Measurements from ENCODE around the gene PDX1.
"Not testable (repeated sequence)": the region's sequence is repeated elsewhere in the genome, so short reads cannot be mapped to it uniquely, and the experiment has no call there.

The PDX1 gene

DNA sequence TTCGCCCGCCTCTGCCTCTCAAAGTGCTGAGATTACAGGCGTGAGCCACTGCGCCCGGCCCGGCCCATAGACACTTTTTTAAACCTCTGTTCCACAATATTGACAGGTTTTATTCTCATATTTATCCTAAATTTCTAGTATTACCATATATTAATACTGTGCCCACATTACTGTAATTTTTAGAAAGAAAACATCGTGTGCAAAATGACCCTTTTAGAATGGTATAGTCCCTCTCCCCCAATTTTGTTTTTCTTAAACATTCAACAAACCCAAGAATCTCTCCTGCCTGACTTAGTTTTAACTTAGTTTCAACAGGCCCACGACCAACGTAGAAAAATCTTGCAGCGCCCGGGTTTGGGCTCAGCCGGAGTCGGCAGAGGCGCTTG is 40.2 kb downstream of the PDX1 start:
- H3K9ac ChIP-seq (ENCODE audit: low read depth in 1 of 2, low read length in 2 of 2) = peak overlapping the region; percentile 8 to 28
- peaks cover 5 to 28% of the 10 kb centered on the region in 2 donors for H3K27me3 ChIP-seq (ENCODE audit: control insufficient read depth in 1 of 2, insufficient read depth in 2 of 2, low read length in 2 of 2)
- peak overlapping the region; percentile 35 to 42 for H3K4me3 ChIP-seq (ENCODE audit: low read depth in 1 of 2, low read length in 2 of 2)
- peaks cover 0 to 5% of the 10 kb centered on the region in 2 donors for H3K36me3 ChIP-seq (ENCODE audit: control insufficient read depth in 1 of 2, insufficient read depth in 2 of 2, low read length in 2 of 2)
- H3K27ac ChIP-seq (ENCODE audit: low read depth, low read length) = no peak overlapping the region
- H3K9me3 ChIP-seq (ENCODE audit: control insufficient read depth in 1 of 2, low read length in 2 of 2) = no peaks in the 10 kb centered on the region
- peaks cover 31 to 39% of the 10 kb centered on the region in 2 donors for H3K4me1 ChIP-seq (ENCODE audit: control insufficient read depth in 1 of 2, insufficient read depth in 2 of 2, low read length in 2 of 2)

GRCh38 chr13:27960362-27961226 is 40.8 kb downstream of the PDX1 start:
- peaks cover 3 to 33% of the 10 kb centered on the region in 2 donors for H3K27me3 ChIP-seq (ENCODE audit: control insufficient read depth in 1 of 2, insufficient read depth in 2 of 2, low read length in 2 of 2)
- peak overlapping the region; percentile 75 for H3K27ac ChIP-seq (ENCODE audit: low read depth, low read length)
- H3K36me3 ChIP-seq (ENCODE audit: control insufficient read depth in 1 of 2, insufficient read depth in 2 of 2, low read length in 2 of 2) = peaks cover 0 to 5% of the 10 kb centered on the region in 2 donors
- peaks cover 29 to 36% of the 10 kb centered on the region in 2 donors for H3K4me1 ChIP-seq (ENCODE audit: control insufficient read depth in 1 of 2, insufficient read depth in 2 of 2, low read length in 2 of 2)
- peak overlapping the region; percentile 46 to 47 for H3K4me3 ChIP-seq (ENCODE audit: low read depth in 1 of 2, low read length in 2 of 2)
- no peaks in the 10 kb centered on the region for H3K9me3 ChIP-seq (ENCODE audit: control insufficient read depth in 1 of 2, low read length in 2 of 2)
- peak overlapping the region; percentile 28 to 62 for H3K9ac ChIP-seq (ENCODE audit: low read depth in 1 of 2, low read length in 2 of 2)

DNA sequence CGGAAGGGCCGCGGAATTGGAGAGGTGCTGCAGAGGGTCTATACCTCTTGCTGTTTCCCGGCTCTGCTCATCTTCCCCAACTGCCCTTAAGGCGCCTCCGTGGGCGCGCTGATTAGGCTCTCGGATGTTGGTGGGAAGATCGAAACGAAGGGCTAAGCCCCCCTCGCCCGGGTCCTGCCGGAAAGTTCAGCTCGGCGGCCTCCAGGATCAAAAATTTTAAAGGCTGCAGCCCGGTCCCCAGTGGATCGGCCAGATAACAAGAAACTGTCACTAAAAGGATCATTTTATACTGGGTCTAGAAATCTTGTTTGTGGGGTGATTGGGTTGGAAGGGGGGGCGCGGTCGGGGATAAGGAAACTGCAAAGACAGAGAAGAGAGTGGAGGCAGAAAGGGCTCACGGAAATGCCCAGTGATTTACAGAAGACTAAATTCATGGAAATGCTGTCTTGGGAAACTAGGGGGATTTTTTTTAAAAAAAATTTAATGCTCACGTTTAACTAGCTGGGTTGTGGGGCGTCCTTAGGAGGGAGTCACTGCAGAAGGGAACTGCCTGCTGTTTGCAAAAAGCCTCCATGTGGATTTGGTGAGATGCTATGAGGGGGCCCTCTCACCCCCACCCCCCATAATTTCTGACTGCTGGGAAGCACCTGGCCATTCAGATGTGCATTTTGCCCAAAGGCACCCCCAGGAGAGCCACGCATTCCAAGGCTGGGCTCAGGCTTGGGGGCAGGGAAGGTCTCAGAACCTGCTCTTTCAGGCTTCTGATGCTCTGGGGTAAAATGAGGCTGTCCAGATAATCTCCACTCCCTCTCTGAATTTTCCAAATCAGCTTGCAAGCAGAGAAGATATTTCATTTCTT is 41.7 kb downstream of the PDX1 start:
- Histone ChIP-seq H3K27ac (ENCODE audit: low read depth, low read length) (peak overlapping the region; percentile 61), H3K4me1 (ENCODE audit: control insufficient read depth in 1 of 2, insufficient read depth in 2 of 2, low read length in 2 of 2) (peaks cover 27 to 33% of the 10 kb centered on the region in 2 donors), H3K9me3 (ENCODE audit: control insufficient read depth in 1 of 2, low read length in 2 of 2) (no peaks in the 10 kb centered on the region), H3K9ac (ENCODE audit: low read depth in 1 of 2, low read length in 2 of 2) (peak overlapping the region; percentile 7 to 62), H3K27me3 (ENCODE audit: control insufficient read depth in 1 of 2, insufficient read depth in 2 of 2, low read length in 2 of 2) (peaks cover 6 to 32% of the 10 kb centered on the region in 2 donors), H3K4me3 (ENCODE audit: low read depth in 1 of 2, low read length in 2 of 2) (peak overlapping the region; percentile 46 to 47), H3K36me3 (ENCODE audit: control insufficient read depth in 1 of 2, insufficient read depth in 2 of 2, low read length in 2 of 2) (peaks cover 0 to 5% of the 10 kb centered on the region in 2 donors)

DNA sequence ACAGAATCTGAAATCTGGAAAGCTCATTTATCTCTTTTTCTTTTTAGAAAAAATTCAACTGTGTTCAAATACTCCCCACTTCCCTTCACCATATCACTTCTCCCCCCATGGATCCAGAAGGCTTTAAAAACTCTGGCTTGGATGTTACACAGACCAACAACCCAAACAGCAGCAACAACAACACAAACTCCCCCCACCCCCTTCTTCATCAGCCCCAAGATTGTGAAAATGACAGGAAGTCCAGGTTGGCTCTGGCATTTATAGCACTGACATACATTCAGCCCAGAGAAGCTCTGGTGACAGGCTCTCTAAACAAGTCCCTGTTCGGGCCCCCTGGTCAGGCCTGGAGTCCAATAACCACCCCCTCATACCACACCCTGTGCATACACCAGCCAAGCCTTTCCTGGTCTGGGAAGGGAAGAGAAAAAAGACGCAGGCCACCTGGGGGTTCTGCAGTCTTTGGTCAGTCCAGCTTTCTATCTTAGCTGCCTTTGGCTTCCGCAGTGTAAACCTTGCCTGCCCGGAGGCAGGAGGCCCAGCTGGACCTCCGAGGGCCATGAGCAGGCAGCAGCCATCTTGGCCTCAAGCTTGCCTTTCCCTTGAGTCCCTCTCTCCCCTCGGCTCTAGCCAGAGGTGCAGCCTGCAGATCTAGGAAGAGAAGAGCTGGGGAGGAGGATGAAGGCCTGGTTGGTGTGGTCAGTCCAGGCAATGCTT is 42.5 kb downstream of the PDX1 start:
- Histone ChIP-seq H3K4me1 (ENCODE audit: control insufficient read depth in 1 of 2, insufficient read depth in 2 of 2, low read length in 2 of 2) (peaks cover 27 to 33% of the 10 kb centered on the region in 2 donors), H3K9ac (ENCODE audit: low read depth in 1 of 2, low read length in 2 of 2) (peak overlapping the region; percentile 60 to 62), H3K27me3 (ENCODE audit: control insufficient read depth in 1 of 2, insufficient read depth in 2 of 2, low read length in 2 of 2) (peaks cover 9 to 33% of the 10 kb centered on the region in 2 donors), H3K9me3 (ENCODE audit: control insufficient read depth in 1 of 2, low read length in 2 of 2) (no peaks in the 10 kb centered on the region), H3K4me3 (ENCODE audit: low read depth in 1 of 2, low read length in 2 of 2) (peak overlapping the region; percentile 18 to 28), H3K27ac (ENCODE audit: low read depth, low read length) (no peak overlapping the region), H3K36me3 (ENCODE audit: control insufficient read depth in 1 of 2, insufficient read depth in 2 of 2, low read length in 2 of 2) (peaks cover 0 to 5% of the 10 kb centered on the region in 2 donors)

- Histone ChIP-seq H3K9ac (ENCODE audit: low read depth in 1 of 2, low read length in 2 of 2) (peak overlapping the region; percentile 63 to 99), H3K9me3 (ENCODE audit: control insufficient read depth in 1 of 2, low read length in 2 of 2) (no peaks in the 10 kb centered on the region), H3K4me3 (ENCODE audit: low read depth in 1 of 2, low read length in 2 of 2) (peak overlapping the region; percentile 18 to 21), H3K36me3 (ENCODE audit: control insufficient read depth in 1 of 2, insufficient read depth in 2 of 2, low read length in 2 of 2) (peaks cover 0 to 5% of the 10 kb centered on the region in 2 donors), H3K4me1 (ENCODE audit: control insufficient read depth in 1 of 2, insufficient read depth in 2 of 2, low read length in 2 of 2) (peaks cover 27 to 33% of the 10 kb centered on the region in 2 donors), H3K27me3 (ENCODE audit: control insufficient read depth in 1 of 2, insufficient read depth in 2 of 2, low read length in 2 of 2) (peaks cover 16 to 40% of the 10 kb centered on the region in 2 donors), H3K27ac (ENCODE audit: low read depth, low read length) (peak overlapping the region; percentile 12)
Measured at GRCh38 chr13:27962982-27963381, 43.2 kb downstream of the PDX1 start.

GRCh38 chr13:27963491-27963890 is 43.7 kb downstream of the PDX1 start:
- H3K4me3 ChIP-seq (ENCODE audit: low read depth in 1 of 2, low read length in 2 of 2) = peak overlapping the region; percentile 18 to 21
- H3K9ac ChIP-seq (ENCODE audit: low read depth in 1 of 2, low read length in 2 of 2) = peak overlapping the region; percentile 63 to 99
- no peaks in the 10 kb centered on the region for H3K9me3 ChIP-seq (ENCODE audit: control insufficient read depth in 1 of 2, low read length in 2 of 2)
- peaks cover 0 to 5% of the 10 kb centered on the region in 2 donors for H3K36me3 ChIP-seq (ENCODE audit: control insufficient read depth in 1 of 2, insufficient read depth in 2 of 2, low read length in 2 of 2)
- H3K27ac ChIP-seq (ENCODE audit: low read depth, low read length) = peak overlapping the region; percentile 12
- peaks cover 27 to 32% of the 10 kb centered on the region in 2 donors for H3K4me1 ChIP-seq (ENCODE audit: control insufficient read depth in 1 of 2, insufficient read depth in 2 of 2, low read length in 2 of 2)
- peaks cover 16 to 41% of the 10 kb centered on the region in 2 donors for H3K27me3 ChIP-seq (ENCODE audit: control insufficient read depth in 1 of 2, insufficient read depth in 2 of 2, low read length in 2 of 2)

DNA sequence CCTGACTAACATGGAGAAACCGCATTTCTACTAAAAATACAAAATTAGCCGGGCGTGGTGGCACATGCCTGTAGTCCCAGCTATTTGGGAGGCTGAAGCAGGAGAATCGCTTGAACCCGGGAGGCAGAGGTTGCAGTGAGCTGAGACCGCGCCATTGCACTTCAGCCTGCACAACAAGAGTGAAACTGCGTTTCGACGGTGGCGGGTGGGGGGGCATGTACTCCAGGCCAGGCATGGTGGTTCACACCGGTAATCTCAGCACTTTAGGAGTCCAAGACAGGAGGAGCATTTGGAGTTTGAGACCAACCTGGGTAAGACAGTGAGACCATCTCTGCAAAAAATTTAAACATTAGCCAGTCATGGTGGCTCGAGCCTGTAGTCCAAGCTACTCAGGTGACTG is 44.4 kb downstream of the PDX1 start:
- not testable (repeated sequence) for H3K27ac ChIP-seq (ENCODE audit: low read depth, low read length); H3K36me3 ChIP-seq (ENCODE audit: control insufficient read depth in 1 of 2, insufficient read depth in 2 of 2, low read length in 2 of 2); H3K9me3 ChIP-seq (ENCODE audit: control insufficient read depth in 1 of 2, low read length in 2 of 2)
- H3K27me3 ChIP-seq (ENCODE audit: control insufficient read depth in 1 of 2, insufficient read depth in 2 of 2, low read length in 2 of 2) = peaks cover 16 to 36% of the 10 kb centered on the region in 2 donors
- H3K9ac ChIP-seq (ENCODE audit: low read depth in 1 of 2, low read length in 2 of 2) = peak overlapping the region; percentile 99
- H3K4me3 ChIP-seq (ENCODE audit: low read depth in 1 of 2, low read length in 2 of 2) = peak overlapping the region in 1 of 2 donors; percentile 88
- H3K4me1 ChIP-seq (ENCODE audit: control insufficient read depth in 1 of 2, insufficient read depth in 2 of 2, low read length in 2 of 2) = peaks cover 25 to 27% of the 10 kb centered on the region in 2 donors

- Histone ChIP-seq H3K4me3 (ENCODE audit: low read depth in 1 of 2, low read length in 2 of 2) (peak overlapping the region; percentile 88 to 91), H3K36me3 (ENCODE audit: control insufficient read depth in 1 of 2, insufficient read depth in 2 of 2, low read length in 2 of 2) (peaks cover 0 to 5% of the 10 kb centered on the region in 2 donors), H3K4me1 (ENCODE audit: control insufficient read depth in 1 of 2, insufficient read depth in 2 of 2, low read length in 2 of 2) (peaks cover 25 to 27% of the 10 kb centered on the region in 2 donors), H3K27me3 (ENCODE audit: control insufficient read depth in 1 of 2, insufficient read depth in 2 of 2, low read length in 2 of 2) (peaks cover 16 to 42% of the 10 kb centered on the region in 2 donors), H3K9me3 (ENCODE audit: control insufficient read depth in 1 of 2, low read length in 2 of 2) (no peaks in the 10 kb centered on the region), H3K9ac (ENCODE audit: low read depth in 1 of 2, low read length in 2 of 2) (peak overlapping the region; percentile 99), H3K27ac (ENCODE audit: low read depth, low read length) (peak overlapping the region; percentile 70)
Measured at GRCh38 chr13:27964741-27965323, 45.0 kb downstream of the PDX1 start.

GRCh38 chr13:27965343-27965739 is 45.5 kb downstream of the PDX1 start:
- H3K27ac ChIP-seq (ENCODE audit: low read depth, low read length) = peak overlapping the region; percentile 96
- H3K9me3 ChIP-seq (ENCODE audit: control insufficient read depth in 1 of 2, low read length in 2 of 2) = no peaks in the 10 kb centered on the region
- peaks cover 25 to 27% of the 10 kb centered on the region in 2 donors for H3K4me1 ChIP-seq (ENCODE audit: control insufficient read depth in 1 of 2, insufficient read depth in 2 of 2, low read length in 2 of 2)
- peaks cover 0 to 5% of the 10 kb centered on the region in 2 donors for H3K36me3 ChIP-seq (ENCODE audit: control insufficient read depth in 1 of 2, insufficient read depth in 2 of 2, low read length in 2 of 2)
- peak overlapping the region; percentile 99 for H3K9ac ChIP-seq (ENCODE audit: low read depth in 1 of 2, low read length in 2 of 2)
- peak overlapping the region; percentile 88 to 91 for H3K4me3 ChIP-seq (ENCODE audit: low read depth in 1 of 2, low read length in 2 of 2)
- peaks cover 16 to 44% of the 10 kb centered on the region in 2 donors for H3K27me3 ChIP-seq (ENCODE audit: control insufficient read depth in 1 of 2, insufficient read depth in 2 of 2, low read length in 2 of 2)
